Heart left ventricle (tissue), 16 donors: Measurements from ENCODE around the gene CPPED1. TPM values are rescaled to one million over a fixed set of nuclear protein-coding genes. Genes with fewer than 3 reads are reported as not detected.

ENCODE experiments used
- ATAC-seq, 4 donors: fragments of 200-7000 bp; cut with Tn5 transposase; one replicate each; pipeline ENCODE4 v1.9.1; 2020 to 2022; ENCODE audit warnings: moderate library complexity in 4 of 4, mild to moderate bottlenecking in 3 of 4, moderate number of reproducible peaks in 1 of 4
- DNase-seq, 5 donors: peaks; one replicate each; pipeline ENCODE4 v3.0.0-alpha.2; 2020
- H3K27ac ChIP-seq, 12 donors: fragments of 200-600 bp; sonication (generic) in 4 of 12; one replicate each; pipeline versions ENCODE4 v1.5.0 to v1.8.0; 2016 to 2022; ENCODE audit warnings: mild to moderate bottlenecking in 2 of 12
- H3K27me3 ChIP-seq, 9 donors: fragments of 200-600 bp; sonication (generic) in 2 of 9; one replicate each; pipeline versions ENCODE4 v1.5.1 to v1.8.0; 2016 to 2022; ENCODE audit warnings: mild to moderate bottlenecking in 3 of 9
- H3K36me3 ChIP-seq, 9 donors: fragments of 200-600 bp; sonication (generic) in 2 of 9; one replicate each; pipeline versions ENCODE4 v1.5.0 to v1.8.0; 2018 to 2022; ENCODE audit warnings: mild to moderate bottlenecking in 2 of 9
- H3K4me1 ChIP-seq, 12 donors: fragments of 200-600 bp; sonication (generic) in 4 of 12; one replicate each; pipeline versions ENCODE4 v1.5.0 to v1.8.0; 2016 to 2022; ENCODE audit warnings: mild to moderate bottlenecking in 3 of 12
- H3K4me3 ChIP-seq, 12 donors: fragments of 200-600 bp; sonication (generic) in 4 of 12; one replicate each; pipeline versions ENCODE4 v1.5.0 to v1.8.0; 2017 to 2022; ENCODE audit warnings: mild to moderate bottlenecking in 9 of 12, moderate library complexity in 4 of 12
- H3K9me3 ChIP-seq, 12 donors: fragments of 200-600 bp; sonication (generic) in 4 of 12; one replicate each; pipeline versions ENCODE4 v1.5.0 to v1.8.0; 2016 to 2022; ENCODE audit warnings: mild to moderate bottlenecking in 1 of 12
- POLR2A ChIP-seq, 2 donors: fragments of 450-650 bp; IDR thresholded peaks; one replicate each; pipeline ENCODE4 v1.6.1; 2017; ENCODE audit warnings: antibody characterized with exemption in 2 of 2, mild to moderate bottlenecking in 2 of 2, moderate library complexity in 2 of 2
- WGBS, 4 donors: extraction: QIAGEN DNeasy Blood & Tissue Kit in 2 of 4; methylation state at CpG; one replicate each; pipeline versions ENCODE4 v1.1.5 to v1.1.7; 2013 to 2018; 5-methylcytosine and 5-hydroxymethylcytosine counted together
- intact Hi-C, 10 donors: fragments of 100-400 bp; cut with DNase I; formaldehyde crosslinking; loops; one replicate each; pipeline versions ENCODE4 v1.11.1 to v1.14.2; 2022
- polyA plus RNA-seq, 2 donors: library from polyadenylated mRNA; stranded (reverse); fragments of 200-250 nt; gene quantifications; one replicate each; pipeline ENCODE4 v1.2.3, GENCODE V29; 2013
- total RNA-seq, 9 donors: library from RNA; depleted of rRNA in 2 of 9; stranded (reverse); fragments of >200 nt in 2 of 9; fragmentation: NEBNext Ultra II Directional in 3 of 9; extraction: Animal tissue kit (Norgen Biotek cat#: 25700) in 3 of 9; gene quantifications; one replicate each; pipeline versions ENCODE4 v1.1.0 to v1.2.4, GENCODE V29; 2016 to 2023
- TF ChIP-seq, protein P1 (sequence below), 12 donors: fragments of 200-600 bp; sonication (generic) in 4 of 12; IDR thresholded peaks; one replicate each; pipeline versions ENCODE4 v1.5.0 to v1.8.0; 2018 to 2022; ENCODE audit warnings: antibody characterized with exemption in 12 of 12, mild to moderate bottlenecking in 5 of 12
- donor health status: ischemic (EF 13 %, LVEDD 7.1; RV severe dilation, severe dysfunction).
- donor health status: healthy with polysubstance abuse.
- donor health status: DM: no; HTN: yes; CAD: no.
- donor health status: DM: no; HTN: no; CAD: no.
- donor health status: ischemic (EF 25% LVEDD 6.9; RV normal size, moderate dysfunction).
- donor health status: ischemic (EF 25% LVEDD 5.7; RV mildly dilated, moderate dysfunction).
- donor health status: healthy.
- donor health status: DM: yes; HTN: yes; CAD: no.
- donor health status: ischemic (EF 35%, LVEDD 5.7; RV mildly dilated, moderate dysfunction).
- donor health status: nonischemic (EF 11% LVEDD 7.7; RV severe dilation, severe dysfunction).
- donor health status: DM: yes; HTN: yes; CAD: no.
- donor health status: PGD.
- donor health status: ischemic (EF 29% LVEDD 5.4; RV normal size, mild dysfunction).
- donor health status: nonischemic (EF 23%, LVEDD 6.1; RV moderate dilation, normal function).

Gene CPPED1
- total and polyA plus RNA-seq, 11 donors = 5.6 to 25.1 (median 11.7) TPM

DNA sequence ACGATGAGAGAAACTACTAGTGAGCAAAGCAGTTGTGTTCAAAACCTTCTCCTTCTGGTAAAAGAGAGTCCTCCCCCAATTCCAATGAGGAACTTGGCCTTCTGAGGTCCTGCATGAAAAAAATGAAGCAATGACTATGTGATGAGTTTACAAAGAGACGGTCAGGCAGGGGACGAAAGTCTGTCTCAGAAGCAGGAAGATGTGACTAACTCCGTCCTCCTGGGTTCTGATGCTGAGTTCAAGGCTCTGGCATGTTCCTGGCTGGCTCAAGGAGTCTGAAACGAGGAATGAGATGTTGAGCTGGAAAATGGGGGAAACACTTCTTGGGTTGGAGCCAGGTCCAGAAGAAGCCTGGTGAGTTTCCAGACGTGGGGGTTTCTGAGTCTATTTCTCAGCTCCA is 129.6 kb downstream of the CPPED1 start:
- ATAC-seq = no peak
- no peak for DNase-seq
- Histone ChIP-seq H3K9me3 (peaks cover 0 to 20% (median 2%) of the 10 kb centered on the region in 12 donors), H3K36me3 (no peaks in the 10 kb centered on the region), H3K27ac (no peak overlapping the region), H3K4me1 (peaks cover 0 to 3% (median 0%) of the 10 kb centered on the region in 12 donors), H3K4me3 (no peak overlapping the region), H3K27me3 (no peaks in the 10 kb centered on the region)
- intact Hi-C loops = no loop called here
- 80 to 88% (median 85%) methylated on average over 6 of the region's 6 CpGs for WGBS, 4 donors
- no peak for TF ChIP-seq POLR2A (IDR thresholded peaks at IDR 0.05)
- TF ChIP-seq, protein P1, sequence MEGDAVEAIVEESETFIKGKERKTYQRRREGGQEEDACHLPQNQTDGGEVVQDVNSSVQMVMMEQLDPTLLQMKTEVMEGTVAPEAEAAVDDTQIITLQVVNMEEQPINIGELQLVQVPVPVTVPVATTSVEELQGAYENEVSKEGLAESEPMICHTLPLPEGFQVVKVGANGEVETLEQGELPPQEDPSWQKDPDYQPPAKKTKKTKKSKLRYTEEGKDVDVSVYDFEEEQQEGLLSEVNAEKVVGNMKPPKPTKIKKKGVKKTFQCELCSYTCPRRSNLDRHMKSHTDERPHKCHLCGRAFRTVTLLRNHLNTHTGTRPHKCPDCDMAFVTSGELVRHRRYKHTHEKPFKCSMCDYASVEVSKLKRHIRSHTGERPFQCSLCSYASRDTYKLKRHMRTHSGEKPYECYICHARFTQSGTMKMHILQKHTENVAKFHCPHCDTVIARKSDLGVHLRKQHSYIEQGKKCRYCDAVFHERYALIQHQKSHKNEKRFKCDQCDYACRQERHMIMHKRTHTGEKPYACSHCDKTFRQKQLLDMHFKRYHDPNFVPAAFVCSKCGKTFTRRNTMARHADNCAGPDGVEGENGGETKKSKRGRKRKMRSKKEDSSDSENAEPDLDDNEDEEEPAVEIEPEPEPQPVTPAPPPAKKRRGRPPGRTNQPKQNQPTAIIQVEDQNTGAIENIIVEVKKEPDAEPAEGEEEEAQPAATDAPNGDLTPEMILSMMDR (IDR thresholded peaks at IDR 0.05) = no peak

GRCh38 chr16:12673466-12673865 is 130.2 kb downstream of the CPPED1 start:
- DNase-seq = no peak
- no peaks in the 10 kb centered on the region for H3K36me3 ChIP-seq
- H3K27ac ChIP-seq = no peak overlapping the region
- WGBS, 4 donors = 85 to 91% (median 87%) methylated on average over 10 of the region's 10 CpGs
- no peak overlapping the region for H3K4me3 ChIP-seq
- ATAC-seq = no peak
- no peaks in the 10 kb centered on the region for H3K27me3 ChIP-seq
- TF ChIP-seq, protein P1 (IDR thresholded peaks at IDR 0.05) = no peak
- no peak for TF ChIP-seq POLR2A (IDR thresholded peaks at IDR 0.05)
- H3K9me3 ChIP-seq = peaks cover 0 to 22% (median 7%) of the 10 kb centered on the region in 12 donors
- H3K4me1 ChIP-seq = peaks cover 0 to 3% (median 0%) of the 10 kb centered on the region in 12 donors
- intact Hi-C loops = no loop called here

DNA sequence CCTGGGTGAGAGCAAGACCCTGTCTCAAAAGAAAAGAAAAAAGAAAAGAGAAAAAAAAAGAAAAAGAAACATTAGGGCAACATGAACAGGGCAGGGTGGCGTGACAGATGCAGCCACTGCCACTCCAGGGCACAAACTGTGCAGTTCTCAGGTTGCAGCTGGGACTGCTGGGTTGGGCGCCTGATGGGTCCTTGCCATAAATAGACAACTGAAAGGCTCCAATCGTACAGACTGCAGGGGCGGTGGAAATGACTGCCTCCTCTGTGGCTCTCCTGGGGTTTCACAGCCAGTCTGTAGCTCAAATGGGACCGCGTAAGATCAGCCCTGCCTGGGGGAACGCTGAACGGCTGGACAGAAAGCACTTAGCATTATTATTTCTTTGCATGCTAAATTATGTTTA is 130.7 kb downstream of the CPPED1 start:
- H3K4me3 ChIP-seq = no peak overlapping the region
- H3K9me3 ChIP-seq = peaks cover 0 to 22% (median 10%) of the 10 kb centered on the region in 12 donors
- H3K36me3 ChIP-seq = no peaks in the 10 kb centered on the region
- DNase-seq = no peak
- intact Hi-C loops = no loop called here
- WGBS, 4 donors = 88 to 93% (median 89%) methylated on average over 8 of the region's 8 CpGs
- H3K27me3 ChIP-seq = no peaks in the 10 kb centered on the region
- peaks cover 0 to 3% (median 0%) of the 10 kb centered on the region in 12 donors for H3K4me1 ChIP-seq
- ATAC-seq = no peak
- H3K27ac ChIP-seq = no peak overlapping the region
- TF ChIP-seq POLR2A (IDR thresholded peaks at IDR 0.05) = no peak
- TF ChIP-seq, protein P1 (IDR thresholded peaks at IDR 0.05) = no peak

DNA sequence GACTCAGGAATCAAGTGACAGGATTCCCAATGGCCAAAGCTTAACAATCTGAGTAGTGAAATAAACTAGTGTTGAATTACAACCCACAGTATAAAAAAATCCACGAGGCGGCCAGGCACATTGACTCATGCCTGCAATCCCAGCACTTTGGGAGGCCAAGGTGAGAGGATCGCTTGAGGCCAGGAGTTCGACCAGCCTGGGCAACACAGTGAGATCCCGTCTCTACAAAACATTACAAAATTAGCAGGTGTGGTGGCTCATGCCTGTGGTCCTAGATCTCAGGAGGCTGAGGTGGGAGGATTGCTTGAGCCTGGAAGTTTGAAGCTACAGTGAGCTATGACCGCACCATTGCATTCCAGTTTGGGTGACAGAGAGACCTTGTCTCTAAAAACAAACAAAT is 133.8 kb downstream of the CPPED1 start:
- TF ChIP-seq, protein P1 (IDR thresholded peaks at IDR 0.05) = no peak
- TF ChIP-seq POLR2A (IDR thresholded peaks at IDR 0.05) = no peak
- intact Hi-C loops = no loop called here
- WGBS, 4 donors = 95 to 98% (median 96%) methylated on average over 6 of the region's 6 CpGs
- Histone ChIP-seq H3K36me3 (no peaks in the 10 kb centered on the region), H3K4me3 (no peak overlapping the region), H3K27me3 (no peaks in the 10 kb centered on the region), H3K9me3 (peaks cover 0 to 30% (median 16%) of the 10 kb centered on the region in 12 donors), H3K27ac (no peak overlapping the region), H3K4me1 (no peaks in the 10 kb centered on the region)
- ATAC-seq (no peak), DNase-seq (no peak)
